NCI-H524 treated with DMSO at 0.1 percent for 48 hours (cell line): Measurements from ENCODE around the gene METRNL.
"Not testable (repeated sequence)": the region's sequence is repeated elsewhere in the genome, so short reads cannot be mapped to it uniquely, and the experiment has no call there.

ENCODE experiments used
- DNase-seq: peaks from one replicate; lab custom pipeline; 2025; lab: John Stamatoyannopoulos, UW

METRNL gene

DNA sequence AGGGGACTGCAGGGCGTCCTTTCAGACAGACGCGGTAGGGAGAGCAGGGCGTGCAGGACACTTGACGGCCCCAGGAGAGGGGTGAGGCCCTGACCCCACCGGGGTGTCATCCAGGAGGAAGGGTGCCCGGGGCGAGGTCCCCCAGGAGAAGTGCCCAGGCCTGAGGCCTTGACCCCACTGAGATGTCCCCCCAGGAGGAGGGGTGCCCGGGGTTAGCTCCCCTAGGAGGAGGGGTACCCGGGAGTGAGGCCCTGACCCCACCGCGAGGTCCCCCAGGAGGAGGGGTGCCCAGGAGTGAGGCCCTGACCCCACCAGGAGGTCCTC lies 27.2 kb upstream of the METRNL start:
- DNase-seq, result no peak

DNA sequence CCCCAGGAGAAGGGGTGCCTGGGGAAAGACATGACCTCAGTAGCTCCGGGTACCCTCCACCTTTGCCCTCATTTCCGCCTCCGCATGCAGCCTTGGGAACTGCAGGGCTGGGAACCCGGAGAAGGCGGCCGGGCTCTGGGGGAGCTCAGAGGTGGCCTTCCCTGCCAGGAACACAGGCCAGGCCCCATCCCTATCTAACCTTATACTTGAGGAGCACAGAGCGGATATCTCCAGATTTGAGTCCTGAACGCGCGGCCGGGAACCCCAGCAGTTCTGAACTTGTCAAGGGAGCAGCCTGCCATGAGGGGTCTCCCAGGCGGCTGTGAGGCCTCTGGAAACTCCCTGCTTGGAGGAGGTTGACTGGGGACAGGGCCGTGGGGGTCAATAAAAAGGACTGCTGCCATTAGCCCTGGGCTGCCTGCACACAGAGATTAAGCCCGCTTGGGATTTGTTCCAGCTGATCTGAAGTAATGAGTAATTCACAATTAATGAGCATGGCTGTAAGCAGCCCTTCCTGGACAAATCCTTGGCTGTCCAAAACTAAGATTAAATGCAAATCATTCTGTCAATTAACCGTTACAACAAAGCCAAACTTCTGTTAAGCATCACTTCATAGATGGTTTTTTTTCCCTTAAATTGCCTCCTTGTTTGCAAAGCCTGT lies 26.3 kb upstream of the METRNL start:
- no peak for DNase-seq

DNA sequence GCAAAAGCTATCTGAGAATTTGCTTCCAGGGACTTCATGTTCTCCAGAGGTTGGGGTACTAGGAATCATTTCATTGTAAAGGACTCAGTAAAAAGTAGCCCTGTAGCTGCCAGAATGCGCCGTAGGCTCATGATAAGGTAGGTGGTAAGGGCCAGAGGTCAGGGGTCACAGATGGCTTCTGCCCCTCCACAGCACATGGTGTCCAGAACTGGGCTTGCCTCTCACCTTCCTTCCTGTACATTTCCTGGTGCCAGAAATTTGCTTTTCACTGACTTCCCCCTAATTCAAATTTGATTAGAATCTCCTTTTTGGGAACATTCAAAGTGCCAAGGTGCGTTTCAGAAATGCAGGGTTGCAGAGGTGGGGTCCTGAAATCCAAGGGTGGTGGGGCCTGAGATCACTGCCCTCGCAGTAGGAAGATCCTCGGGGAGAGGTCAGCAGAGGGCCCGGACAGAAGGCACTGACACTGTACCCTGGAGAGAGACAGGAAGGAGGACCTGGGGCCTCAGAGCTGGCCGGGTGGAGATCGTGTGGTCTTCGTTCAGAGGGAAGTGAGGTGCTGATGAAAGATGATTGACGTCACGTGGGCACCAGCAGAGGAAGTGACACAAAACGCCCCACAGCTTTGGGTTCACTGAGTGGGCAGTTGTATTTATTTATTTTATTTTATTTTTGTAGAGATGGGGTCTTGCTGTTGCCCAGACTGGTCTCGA lies 25.5 kb upstream of the METRNL start:
- DNase-seq, result no peak

DNA sequence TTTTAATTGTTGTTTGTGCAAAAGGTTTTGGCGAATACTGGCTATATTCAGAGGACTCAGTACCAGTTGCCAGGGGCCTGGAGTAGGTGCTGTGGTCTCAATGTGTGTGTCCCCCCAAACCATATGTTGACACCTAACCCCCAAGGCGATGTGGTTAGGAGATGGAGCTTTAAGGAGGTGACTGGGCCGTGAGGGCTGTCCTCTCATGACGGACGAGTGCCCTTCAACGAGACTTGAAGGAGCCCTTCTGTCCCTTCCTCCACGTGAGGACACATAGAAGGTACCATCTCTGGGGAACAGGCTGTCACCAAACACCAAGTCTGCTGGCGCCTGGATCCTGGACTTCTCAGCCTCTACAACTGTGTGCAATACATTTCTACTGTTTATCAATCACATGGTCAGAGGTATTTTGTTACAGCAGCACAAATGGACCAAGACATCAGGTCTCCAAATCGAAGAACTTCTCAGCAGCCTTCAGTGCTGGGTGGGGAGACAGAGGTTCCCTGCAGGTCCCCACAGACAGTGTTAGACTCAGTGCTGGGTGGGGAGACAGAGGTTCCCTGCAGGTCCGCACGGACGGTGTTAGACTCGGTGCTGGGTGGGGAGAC lies 24.8 kb upstream of the METRNL start:
- no peak for DNase-seq

DNA sequence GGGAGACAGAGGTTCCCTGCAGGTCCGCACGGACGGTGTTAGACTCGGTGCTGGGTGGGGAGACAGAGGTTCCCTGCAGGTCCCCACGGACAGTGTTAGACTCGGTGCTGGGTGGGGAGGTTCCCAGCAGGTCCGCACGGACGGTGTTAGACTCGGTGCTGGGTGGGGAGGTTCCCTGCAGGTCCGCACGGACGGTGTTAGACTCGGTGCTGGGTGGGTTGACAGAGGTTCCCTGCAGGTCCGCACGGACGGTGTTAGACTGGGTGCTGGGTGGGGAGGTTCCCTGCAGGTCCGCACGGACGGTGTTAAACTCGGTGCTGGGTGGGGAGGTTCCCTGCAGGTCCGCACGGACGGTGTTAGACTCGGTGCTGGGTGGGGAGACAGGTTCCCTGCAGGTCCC lies 24.2 kb upstream of the METRNL start:
- DNase-seq, result not testable (repeated sequence)

- no peak for DNase-seq
Observed at GRCh38 chr17:83055911-83056582, 23.4 kb upstream of the METRNL start.

DNA sequence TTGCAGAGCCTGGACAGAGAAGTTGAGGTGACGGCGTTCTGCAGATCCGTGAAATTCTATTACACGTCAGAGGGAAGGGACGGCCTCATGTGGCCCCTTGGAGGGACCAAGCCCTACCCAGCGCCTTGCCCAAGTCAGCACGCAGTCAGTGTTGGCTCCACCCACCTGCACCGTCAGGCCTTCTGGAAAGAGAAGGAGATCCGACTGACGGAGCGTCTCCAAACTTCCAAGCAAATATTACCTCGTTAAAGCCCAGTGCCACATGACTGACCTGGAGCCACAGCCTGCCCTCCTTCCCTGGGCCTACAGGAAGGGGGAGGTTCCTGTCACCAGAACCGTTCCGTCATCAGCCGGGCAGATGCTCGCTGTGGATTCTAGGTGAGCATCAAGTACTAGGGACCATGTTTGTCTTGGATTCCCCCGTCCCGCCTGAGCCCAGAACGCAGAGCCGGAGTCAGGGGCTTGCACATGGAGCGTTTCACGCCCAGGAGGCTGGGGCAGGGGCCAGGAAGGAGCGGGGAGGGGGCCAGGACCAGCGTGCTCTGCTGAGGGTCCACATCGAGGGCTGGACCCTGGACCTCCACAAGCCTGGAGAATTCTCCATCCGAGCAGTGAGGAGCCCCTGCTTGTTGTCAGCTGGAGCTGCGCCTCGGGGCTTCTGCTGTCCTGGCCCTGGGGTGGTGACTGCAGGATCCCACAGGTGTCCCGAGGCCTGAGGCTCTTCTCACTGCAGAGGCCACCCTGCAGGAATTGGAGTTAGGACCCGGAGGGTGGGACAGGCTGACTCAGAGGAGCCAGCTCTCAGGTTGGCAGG lies 22.6 kb upstream of the METRNL start:
- no peak for DNase-seq

GRCh38 chr17:83057397-83057761 lies 22.0 kb upstream of the METRNL start:
- DNase-seq, result no peak

DNA sequence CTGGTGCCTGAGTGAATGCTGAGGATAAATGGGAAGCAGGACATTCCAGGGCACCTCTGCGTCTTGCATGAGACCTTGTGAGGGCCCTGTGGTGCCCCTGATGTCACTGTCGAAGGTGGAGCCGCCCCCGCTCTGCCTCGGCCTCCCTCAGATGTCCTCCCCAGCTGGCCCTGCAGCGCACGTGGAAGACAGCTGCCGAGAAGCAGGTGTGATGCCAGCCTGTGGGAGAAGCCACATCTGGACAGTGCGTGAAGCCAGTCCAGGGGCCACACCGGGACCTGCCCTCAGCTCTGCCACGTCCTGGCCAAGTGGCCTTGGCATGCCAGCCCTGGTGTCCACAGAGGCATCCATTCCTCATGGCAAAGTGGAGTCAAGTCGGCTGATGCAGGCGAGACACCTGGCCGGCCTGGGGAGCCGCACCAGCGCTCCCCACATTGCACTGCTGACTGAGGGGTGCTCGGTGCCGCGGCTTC lies 21.6 kb upstream of the METRNL start:
- DNase-seq, result no peak

- DNase-seq, result no peak
Observed at GRCh38 chr17:83058266-83058798, 21.1 kb upstream of the METRNL start.

GRCh38 chr17:83061586-83061985 lies 17.8 kb upstream of the METRNL start:
- no peak for DNase-seq

DNA sequence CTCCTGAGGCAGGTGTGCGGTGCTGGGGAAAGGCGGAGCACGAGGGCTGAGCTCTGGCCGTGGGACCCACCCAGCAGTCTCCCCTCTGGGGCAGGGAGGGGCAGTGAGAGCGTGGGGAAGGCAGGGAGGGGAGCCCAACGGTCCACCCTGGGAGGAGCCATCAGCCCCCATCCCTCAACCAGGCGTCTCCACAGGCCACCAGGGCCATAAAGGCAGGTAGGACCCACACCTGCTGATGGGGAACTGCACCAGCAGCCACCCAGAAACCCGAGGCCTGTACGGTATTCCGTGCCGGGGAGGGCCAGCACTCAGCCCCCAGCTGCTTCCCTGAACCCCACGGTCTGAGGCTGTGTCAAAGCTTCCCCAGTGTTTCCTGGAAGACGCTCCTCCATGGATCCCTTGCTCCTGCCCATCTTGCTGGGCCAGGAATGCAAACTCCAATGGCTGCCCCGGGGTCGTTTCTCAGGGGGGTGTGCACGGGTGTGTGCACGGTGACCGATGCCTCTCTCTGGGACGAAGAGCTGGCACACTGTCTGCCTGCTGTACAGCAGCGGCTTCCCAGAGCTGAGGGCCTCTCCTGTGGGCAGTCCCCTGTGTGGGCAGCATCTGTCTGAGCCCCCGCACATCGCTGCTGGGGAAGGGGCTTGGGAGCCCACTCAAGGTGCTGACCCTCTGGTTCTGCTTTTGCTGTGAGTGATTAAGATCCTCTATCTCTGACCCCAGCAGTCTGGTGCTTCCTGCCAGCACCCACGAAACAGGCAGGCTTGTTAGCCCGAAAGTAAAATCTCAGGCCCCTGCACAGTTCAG lies 17.2 kb upstream of the METRNL start:
- DNase-seq, result no peak

- no peak for DNase-seq
Observed at GRCh38 chr17:83062818-83063671, 16.4 kb upstream of the METRNL start.

DNA sequence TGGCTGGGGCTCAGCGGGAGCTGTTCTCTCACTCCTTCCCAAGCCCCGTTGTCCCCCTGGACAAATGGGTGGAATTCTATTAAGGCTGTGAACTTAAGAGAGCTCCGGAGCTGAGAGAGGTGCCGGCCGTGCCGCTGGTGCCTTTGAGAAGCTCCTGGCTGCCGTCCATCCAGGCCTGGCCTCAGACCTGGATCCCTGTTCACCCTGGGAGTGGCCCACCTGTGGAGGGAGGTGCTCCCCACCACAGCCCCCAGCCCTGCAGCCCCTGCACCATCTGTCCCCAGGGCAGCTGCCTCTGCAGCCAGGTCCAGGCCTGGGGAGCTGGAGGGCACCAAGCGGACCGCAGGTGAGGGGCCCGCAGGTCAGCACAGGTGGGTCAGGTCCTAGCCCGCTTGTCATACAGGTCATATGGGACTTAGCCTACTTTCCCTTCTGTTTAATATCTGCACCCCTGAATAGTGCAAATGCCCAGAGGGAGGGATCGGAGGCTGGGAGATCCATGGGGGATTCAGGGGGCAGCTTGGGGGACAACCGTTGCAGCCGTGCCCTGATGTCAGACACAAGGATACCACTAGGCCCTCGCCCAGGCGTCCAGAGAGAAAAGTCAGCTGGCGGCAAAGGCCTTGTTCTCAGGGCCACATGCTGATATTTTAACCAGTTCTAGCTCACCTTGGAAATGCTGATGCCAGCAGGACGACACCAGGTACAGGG lies 15.2 kb upstream of the METRNL start:
- DNase-seq, result no peak

DNA sequence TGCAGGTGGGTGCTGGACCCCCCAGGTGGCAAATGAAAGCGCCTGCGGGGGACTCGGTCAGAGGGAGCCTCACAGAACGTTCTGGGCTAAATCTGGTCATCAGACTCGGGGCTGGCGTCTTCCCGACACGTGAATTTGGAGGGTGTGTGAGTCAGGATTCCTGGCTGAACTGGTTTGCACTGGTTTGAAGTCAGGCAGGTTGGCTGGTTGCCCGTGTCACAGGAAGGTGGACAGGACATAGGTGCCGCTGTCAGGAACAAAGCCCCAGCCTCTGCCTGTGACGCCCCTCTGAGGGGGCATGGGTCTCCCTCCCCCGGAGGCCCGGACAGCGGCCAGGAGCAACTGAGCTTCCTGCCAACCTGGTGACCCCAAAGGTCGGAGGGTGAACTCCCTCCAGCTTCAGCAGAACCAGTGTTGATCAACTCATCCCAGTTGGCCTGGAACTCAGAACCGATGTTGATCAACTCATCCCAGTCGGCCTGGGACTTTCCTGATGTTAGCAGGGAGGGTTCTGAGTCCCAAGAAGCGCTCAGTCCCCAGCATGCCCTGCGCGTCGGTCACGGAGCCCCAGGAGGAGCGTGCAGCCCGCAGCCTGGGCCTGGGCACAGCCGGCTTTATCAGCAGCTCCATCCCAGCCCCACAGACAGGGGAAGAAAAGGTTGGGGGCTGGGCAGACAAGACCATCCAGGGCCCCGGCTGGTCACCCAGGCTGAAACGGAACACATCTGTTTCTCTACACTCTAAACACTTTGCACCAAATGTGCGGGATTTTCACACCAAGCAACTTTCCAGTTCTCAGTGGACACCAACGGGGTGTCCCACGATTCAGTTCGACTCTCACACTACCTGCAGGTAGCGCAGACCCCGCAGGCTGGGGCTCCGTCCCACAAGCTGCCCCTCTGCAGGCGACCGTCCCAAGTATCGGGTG lies 14.4 kb upstream of the METRNL start:
- DNase-seq, result no peak

DNA sequence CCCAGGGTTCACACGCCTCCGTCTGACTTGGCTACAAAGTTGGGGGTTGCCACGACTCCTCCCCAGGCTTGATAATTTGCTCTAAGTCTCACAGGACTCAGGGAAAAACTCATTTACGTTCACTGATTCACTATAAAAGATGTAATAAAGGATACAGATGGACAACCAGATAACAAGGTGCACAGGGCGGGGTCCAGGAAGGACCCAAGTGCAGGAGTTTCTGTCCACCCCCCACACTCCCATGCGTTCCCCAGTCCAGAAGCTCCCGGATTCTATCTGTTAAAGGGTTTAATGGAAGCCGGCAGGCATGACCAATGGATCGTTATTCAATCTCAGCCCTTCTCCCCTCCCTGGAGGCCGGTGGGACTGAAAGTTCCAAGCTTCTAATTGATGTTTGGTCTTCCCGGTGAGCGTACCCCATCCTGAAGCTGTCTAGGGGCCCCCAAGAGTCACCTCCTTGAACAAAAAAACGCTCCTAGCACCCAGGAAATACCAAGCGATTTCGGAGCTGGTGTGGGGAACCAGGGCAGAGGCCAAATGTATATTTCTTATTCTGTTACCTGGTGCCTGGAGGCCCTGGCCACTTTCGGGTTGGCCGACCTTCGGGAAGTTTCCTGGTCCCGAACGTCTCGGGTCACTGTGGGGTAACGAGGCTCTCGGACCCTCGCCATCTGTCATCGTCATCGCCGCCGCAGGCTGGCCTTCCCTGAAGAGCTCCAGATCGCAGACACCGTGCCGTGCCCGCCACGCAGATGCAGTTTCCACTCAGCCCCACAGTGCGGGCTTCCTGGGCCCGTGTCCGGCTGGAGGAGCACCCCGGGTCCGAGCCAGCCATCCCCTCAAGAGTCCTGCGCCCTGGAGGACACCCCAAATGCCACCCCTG lies 13.5 kb upstream of the METRNL start:
- no peak for DNase-seq

- not testable (repeated sequence) for DNase-seq
Observed at GRCh38 chr17:83066543-83066890, 12.9 kb upstream of the METRNL start.
